Stomach (tissue), 9 donors: ENCODE results near the gene METTL24. TPM values are rescaled to one million over a fixed set of nuclear protein-coding genes. Genes with fewer than 3 reads are reported as not detected.

Experiments used
- DNase-seq, 2 donors: peaks; one replicate each; pipeline versions ENCODE4 v3.0.0 to v3.0.0-alpha.2; 2013 to 2019
- H3K27ac ChIP-seq, 5 donors: fragments of 200-600 bp in 4 of 5; sonication (generic) in 4 of 5; one replicate each; pipeline ENCODE4 v1.5.1; 2013 to 2019; ENCODE audit warnings: mild to moderate bottlenecking in 1 of 5, moderate library complexity in 1 of 5
- H3K27me3 ChIP-seq, 3 donors: fragments of 200-600 bp; sonication (generic); one replicate each; pipeline ENCODE4 v1.5.1; 2017 to 2019; ENCODE audit warnings: mixed run types in 1 of 3
- H3K36me3 ChIP-seq, 4 donors: fragments of 200-600 bp; sonication (generic); 1 replicate in 3 of 4; 2 replicates in 1 of 4; pipeline ENCODE4 v1.5.1; 2016 to 2019
- H3K4me1 ChIP-seq, 4 donors: fragments of 200-600 bp; sonication (generic); one replicate each; pipeline ENCODE4 v1.5.1; 2016 to 2019
- H3K4me3 ChIP-seq, 4 donors: fragments of 200-600 bp; sonication (generic) in 3 of 4; one replicate each; pipeline ENCODE4 v1.5.1; 2016 to 2019; ENCODE audit warnings: mild to moderate bottlenecking in 1 of 4
- H3K9me3 ChIP-seq, 4 donors: fragments of 200-600 bp; sonication (generic); one replicate each; pipeline ENCODE4 v1.5.1; 2016 to 2019
- CTCF ChIP-seq, 7 experiments: fragments of 450-650 bp in 4 of 7; fragments of 200-600 bp in 3 of 7; sonication (generic) in 3 of 7; IDR thresholded peaks; one replicate each; pipeline ENCODE4 v1.5.1; 2016 to 2019; ENCODE audit warnings: antibody characterized with exemption in 7 of 7, control low read depth in 2 of 7, mild to moderate bottlenecking in 1 of 7
- EP300 ChIP-seq: sonication (generic); formaldehyde crosslinking; IDR thresholded peaks from one replicate; pipeline ENCODE4 v1.6.1; 2017; ENCODE audit warnings: antibody characterized with exemption
- POLR2A ChIP-seq, 4 donors: fragments of 450-650 bp; IDR thresholded peaks; one replicate each; pipeline ENCODE4 v1.6.1; 2016; ENCODE audit warnings: antibody characterized with exemption in 4 of 4, control low read depth in 2 of 4, mild to moderate bottlenecking in 1 of 4, moderate library complexity in 1 of 4
- POLR2AphosphoS5 ChIP-seq, 3 donors: sonication (generic); formaldehyde crosslinking; IDR thresholded peaks; one replicate each; pipeline ENCODE4 v1.6.1; 2016; ENCODE audit warnings: antibody characterized with exemption in 3 of 3
- WGBS, 5 donors: extraction: QIAGEN DNeasy Blood & Tissue Kit in 3 of 5; methylation state at CpG; one replicate each; pipeline versions ENCODE4 v1.1.5 to v1.1.7; 2013 to 2018; 5-methylcytosine and 5-hydroxymethylcytosine counted together
- intact Hi-C: fragments of 100-400 bp; cut with DNase I; formaldehyde crosslinking; loops from one replicate; pipeline ENCODE4 v1.15.1; 2023; ENCODE audit warnings: low total_unique reads
- polyA plus RNA-seq, 3 donors: library from polyadenylated mRNA; stranded (reverse); fragments of 200-250 nt; gene quantifications; one replicate each; pipeline ENCODE4 v1.2.3, GENCODE V29; 2013
- total RNA-seq, 5 donors: library from RNA; depleted of rRNA; stranded (reverse); fragments of >200 nt; gene quantifications; one replicate each; pipeline versions ENCODE4 v1.1.0 to v1.2.3, GENCODE V29; 2014 to 2016
- donor health status: healthy with polysubstance abuse.
- donor health status: Bipolar disorder and iron deficiency.
- donor health status: healthy.

Gene METTL24
- total and polyA plus RNA-seq, 8 donors, result 0.55 to 25.8 (median 2.8) TPM; not detected in 1

GRCh38 chr6:110285306-110286060 is 72.7 kb downstream of the METTL24 start:
- 54 to 62% (median 59%) methylated on average over 7 of the region's 7 CpGs for WGBS, 5 donors
- Histone ChIP-seq H3K36me3 (no peaks in the 10 kb centered on the region), H3K27ac (peak overlapping the region in 1 of 5 donors; percentile 51), H3K4me1 (peaks cover 0 to 27% (median 0%) of the 10 kb centered on the region in 4 donors), H3K9me3 (no peaks in the 10 kb centered on the region), H3K27me3 (no peaks in the 10 kb centered on the region), H3K4me3 (no peak overlapping the region)
- intact Hi-C loops, result no loop called here
- peak; percentile 44 to 74 for DNase-seq
- TF ChIP-seq POLR2AphosphoS5 (IDR thresholded peaks at IDR 0.05) (peak in 2 of 3 donors; percentile 9 to 27), POLR2A (IDR thresholded peaks at IDR 0.05) (no peak)

- H3K4me3 ChIP-seq, result no peak overlapping the region
These were observed 73.3 kb downstream of the METTL24 start for GRCh38 chr6:110284855-110285254.

GRCh38 chr6:110283657-110284056 is 74.5 kb downstream of the METTL24 start:
- TF ChIP-seq POLR2A (IDR thresholded peaks at IDR 0.05) (no peak), POLR2AphosphoS5 (IDR thresholded peaks at IDR 0.05) (no peak), EP300 (no peak), CTCF (IDR thresholded peaks at IDR 0.05) (no peak)
- Histone ChIP-seq H3K9me3 (no peaks in the 10 kb centered on the region), H3K27me3 (no peaks in the 10 kb centered on the region), H3K27ac (no peak overlapping the region), H3K4me1 (peaks cover 0 to 27% (median 0%) of the 10 kb centered on the region in 4 donors), H3K36me3 (no peaks in the 10 kb centered on the region), H3K4me3 (no peak overlapping the region)
- intact Hi-C loops, result no loop called here
- no peak for DNase-seq
- WGBS, 5 donors, result 52 to 69% (median 65%) methylated on average over 2 of the region's 2 CpGs

More at GRCh38 chr6:110284855-110285254, 73.3 kb downstream of the METTL24 start:
- Histone ChIP-seq H3K27me3 (no peaks in the 10 kb centered on the region), H3K36me3 (no peaks in the 10 kb centered on the region), H3K9me3 (no peaks in the 10 kb centered on the region), H3K27ac (no peak overlapping the region), H3K4me1 (peaks cover 0 to 27% (median 0%) of the 10 kb centered on the region in 4 donors)
- TF ChIP-seq POLR2A (IDR thresholded peaks at IDR 0.05) (no peak), EP300 (no peak), POLR2AphosphoS5 (IDR thresholded peaks at IDR 0.05) (no peak), CTCF (IDR thresholded peaks at IDR 0.05) (no peak)
- intact Hi-C loops, result no loop called here
- peak in 1 of 2 donors; percentile 12 for DNase-seq

GRCh38 chr6:110282412-110282811 is 75.7 kb downstream of the METTL24 start:
- Histone ChIP-seq H3K36me3 (no peaks in the 10 kb centered on the region), H3K27ac (no peak overlapping the region), H3K4me1 (peaks cover 0 to 19% (median 0%) of the 10 kb centered on the region in 4 donors), H3K9me3 (no peaks in the 10 kb centered on the region), H3K27me3 (no peaks in the 10 kb centered on the region), H3K4me3 (no peak overlapping the region)
- intact Hi-C loops, result no loop called here
- no peak for TF ChIP-seq POLR2AphosphoS5 (IDR thresholded peaks at IDR 0.05)
- no peak for TF ChIP-seq POLR2A (IDR thresholded peaks at IDR 0.05)
- TF ChIP-seq EP300, result no peak
- TF ChIP-seq CTCF (IDR thresholded peaks at IDR 0.05), result no peak
- DNase-seq, result no peak
- WGBS, 5 donors, result 69 to 93% (median 82%) methylated on average over 1 of the region's 1 CpG
